ENCODE measurements around the gene SIX5. TPM values are rescaled to one million over a fixed set of nuclear protein-coding genes. Genes with fewer than 3 reads are reported as not detected.
A peak's percentile ranks its signal among the peaks of the same experiment; 100 is the strongest.
"Not testable (repeated sequence)": the region's sequence is repeated elsewhere in the genome, so short reads cannot be mapped to it uniquely, and the experiment has no call there.

SIX5 gene
- total RNA-seq, 1 experiment from 2014 or later, result 23.6 TPM

DNA sequence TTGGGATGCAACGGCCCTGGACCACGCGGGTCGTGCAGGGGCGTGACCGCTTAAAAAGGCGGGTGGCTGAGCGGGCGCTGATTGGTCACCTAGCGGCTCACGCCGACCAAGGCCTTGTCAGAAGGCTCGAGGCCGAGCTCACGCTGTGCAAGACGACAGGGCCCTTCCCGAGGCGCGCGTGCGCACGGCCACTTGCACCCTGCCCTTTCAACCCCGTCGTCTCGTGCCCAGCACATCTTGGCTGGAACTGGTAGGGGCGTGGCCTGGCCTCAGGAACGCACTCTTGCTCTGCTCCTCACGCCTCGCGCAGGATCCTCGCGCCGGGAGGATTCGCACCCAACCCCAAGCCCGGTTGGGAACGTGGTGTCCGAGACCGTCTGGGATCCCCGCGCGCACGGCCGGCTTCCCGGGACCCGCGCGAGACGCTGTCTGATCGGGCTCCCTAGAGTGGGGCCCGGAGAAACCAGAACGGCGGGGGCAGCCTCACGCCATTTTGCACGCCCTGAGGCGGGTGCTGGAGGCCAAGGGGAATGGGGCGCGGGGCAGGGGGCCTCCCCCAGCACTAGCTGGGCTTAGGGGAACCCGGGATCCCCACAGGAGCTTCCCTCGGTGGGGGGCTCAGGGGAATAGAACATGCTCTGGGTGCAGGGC is 35.8 kb downstream of the SIX5 start, which contains the start of gene MEIOSIN:
TSS of gene MEIOSIN (plus strand) at position 280 of the 651 bp plus-strand sequence. CDS start 1,938 bp downstream, outside the sequence.
- POLR2A ChIA-PET (ENCODE audit: low non-redundant PET), result no interaction called here

DNA sequence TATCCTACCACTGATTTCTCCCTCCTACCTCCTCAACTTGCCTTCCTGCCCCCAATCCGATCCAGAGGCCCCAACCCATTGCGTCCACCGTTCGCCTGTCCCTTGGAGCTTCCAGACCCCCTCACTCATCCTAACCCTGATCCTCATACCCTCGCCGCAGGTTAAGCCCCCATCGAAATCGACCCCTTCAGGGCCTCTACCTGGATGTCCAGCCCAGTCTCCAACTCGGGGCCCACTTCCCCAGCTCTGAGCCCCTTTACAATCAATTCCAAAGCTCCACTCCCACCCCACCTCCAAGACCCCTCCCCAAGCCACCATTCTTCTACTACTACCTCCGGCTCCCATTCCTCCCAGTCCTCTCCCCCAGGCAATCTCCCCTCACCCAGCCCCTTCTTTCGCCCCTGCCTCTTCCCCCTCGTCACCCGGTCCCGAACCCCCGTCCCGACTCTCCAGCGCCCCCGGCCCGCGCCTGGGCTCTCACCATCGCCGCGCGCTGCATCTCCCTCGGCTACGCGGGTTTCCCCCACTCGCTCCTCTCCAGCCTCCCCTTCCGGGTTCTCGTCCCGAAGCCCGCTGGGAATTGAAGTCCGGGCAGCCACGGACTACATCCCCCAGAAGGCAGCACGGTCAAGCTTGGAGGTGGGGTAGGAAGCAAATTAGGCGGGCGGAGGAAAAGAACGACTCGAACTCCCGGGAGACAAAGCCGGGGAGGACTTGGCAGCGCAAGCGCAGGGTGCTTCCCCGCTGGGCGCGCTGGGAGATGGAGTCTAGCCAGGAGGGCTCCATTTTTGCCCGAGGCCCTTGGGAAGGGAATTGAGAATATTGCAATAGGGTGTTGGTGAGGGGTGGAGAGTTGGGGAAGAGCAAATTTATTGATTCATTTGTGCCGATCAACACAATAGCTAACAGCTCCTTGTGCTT is 38.4 kb downstream of the SIX5 start, which contains the start of gene FBXO46:
TSS of gene FBXO46 (minus strand) at position 529 of the 921 bp plus-strand sequence. CDS start 17,401 bp downstream, outside the sequence.
- peak; percentile 100 for DNase-seq (ENCODE audit: low spot score)
- Histone ChIP-seq H3K36me3 (ENCODE audit: insufficient read depth, low read length, poor library complexity, severe bottlenecking) (no peaks in the 10 kb centered on the region), H3K27me3 (replicated peaks; ENCODE audit: insufficient read depth, low read depth, low read length, poor library complexity) (no peaks in the 10 kb centered on the region), H3K4me1 (ENCODE audit: insufficient read depth, low read length, poor library complexity, severe bottlenecking) (peaks cover 16% of the 10 kb centered on the region), H3K27ac (ENCODE audit: low read depth, low read length, poor library complexity, severe bottlenecking) (peak within 1 kb of the TSS; percentile 77), H3K9me3 (ENCODE audit: low read depth, low read length, poor library complexity, severe bottlenecking) (no peaks in the 10 kb centered on the region), H3K4me3 (ENCODE audit: low read depth, low read length, poor library complexity, severe bottlenecking) (peak within 1 kb of the TSS; percentile 79)
- TF ChIP-seq, protein P1, sequence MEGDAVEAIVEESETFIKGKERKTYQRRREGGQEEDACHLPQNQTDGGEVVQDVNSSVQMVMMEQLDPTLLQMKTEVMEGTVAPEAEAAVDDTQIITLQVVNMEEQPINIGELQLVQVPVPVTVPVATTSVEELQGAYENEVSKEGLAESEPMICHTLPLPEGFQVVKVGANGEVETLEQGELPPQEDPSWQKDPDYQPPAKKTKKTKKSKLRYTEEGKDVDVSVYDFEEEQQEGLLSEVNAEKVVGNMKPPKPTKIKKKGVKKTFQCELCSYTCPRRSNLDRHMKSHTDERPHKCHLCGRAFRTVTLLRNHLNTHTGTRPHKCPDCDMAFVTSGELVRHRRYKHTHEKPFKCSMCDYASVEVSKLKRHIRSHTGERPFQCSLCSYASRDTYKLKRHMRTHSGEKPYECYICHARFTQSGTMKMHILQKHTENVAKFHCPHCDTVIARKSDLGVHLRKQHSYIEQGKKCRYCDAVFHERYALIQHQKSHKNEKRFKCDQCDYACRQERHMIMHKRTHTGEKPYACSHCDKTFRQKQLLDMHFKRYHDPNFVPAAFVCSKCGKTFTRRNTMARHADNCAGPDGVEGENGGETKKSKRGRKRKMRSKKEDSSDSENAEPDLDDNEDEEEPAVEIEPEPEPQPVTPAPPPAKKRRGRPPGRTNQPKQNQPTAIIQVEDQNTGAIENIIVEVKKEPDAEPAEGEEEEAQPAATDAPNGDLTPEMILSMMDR (conservative IDR thresholded peaks at IDR 0.05; ENCODE audit: low read depth, low read length), result no peak; the same call in 1 of the 2 replicates
- no peak for TF ChIP-seq EZH2 (IDR thresholded peaks at IDR 0.05; ENCODE audit: borderline replicate concordance, low read depth, low read length, poor library complexity, severe bottlenecking)
- no TSS peak for BruUV-seq (replicated peaks)
- intact Hi-C loops (cut with micrococcal nuclease; ENCODE audit: unreplicated experiment), result no loop called here
- POLR2A ChIA-PET (ENCODE audit: low non-redundant PET), result interaction anchor here (0.6 to 1.0 kb wide), 4 partner anchors 13 to 67 kb away, joined by 3 to 8 read pairs (median 6); no protein-coding TSS in a partner anchor
- CTCF ChIA-PET, result interaction anchor here (0.6 to 0.8 kb wide), 3 partner anchors 39 to 266 kb away, joined by 4 to 7 read pairs (median 6); partner anchors contain the start of gene SIX5

More for the DNA sequence above, 35.8 kb downstream of the SIX5 start, which contains the start of gene MEIOSIN:
- Histone ChIP-seq H3K4me1 (ENCODE audit: insufficient read depth, low read length, poor library complexity, severe bottlenecking) (peaks cover 14% of the 10 kb centered on the region), H3K9me3 (ENCODE audit: low read depth, low read length, poor library complexity, severe bottlenecking) (no peaks in the 10 kb centered on the region), H3K27me3 (replicated peaks; ENCODE audit: insufficient read depth, low read depth, low read length, poor library complexity) (no peaks in the 10 kb centered on the region), H3K27ac (ENCODE audit: low read depth, low read length, poor library complexity, severe bottlenecking) (no peak within 1 kb of the TSS), H3K4me3 (ENCODE audit: low read depth, low read length, poor library complexity, severe bottlenecking) (no peak within 1 kb of the TSS), H3K36me3 (ENCODE audit: insufficient read depth, low read length, poor library complexity, severe bottlenecking) (no peaks in the 10 kb centered on the region)
- DNase-seq (ENCODE audit: low spot score), result no peak
- intact Hi-C loops (cut with micrococcal nuclease; ENCODE audit: unreplicated experiment), result no loop called here
- BruUV-seq (replicated peaks), result no TSS peak
- CTCF ChIA-PET, result no interaction called here
- TF ChIP-seq, protein P1 (conservative IDR thresholded peaks at IDR 0.05; ENCODE audit: low read depth, low read length), result no peak
- TF ChIP-seq EZH2 (IDR thresholded peaks at IDR 0.05; ENCODE audit: borderline replicate concordance, low read depth, low read length, poor library complexity, severe bottlenecking), result no peak

DNA sequence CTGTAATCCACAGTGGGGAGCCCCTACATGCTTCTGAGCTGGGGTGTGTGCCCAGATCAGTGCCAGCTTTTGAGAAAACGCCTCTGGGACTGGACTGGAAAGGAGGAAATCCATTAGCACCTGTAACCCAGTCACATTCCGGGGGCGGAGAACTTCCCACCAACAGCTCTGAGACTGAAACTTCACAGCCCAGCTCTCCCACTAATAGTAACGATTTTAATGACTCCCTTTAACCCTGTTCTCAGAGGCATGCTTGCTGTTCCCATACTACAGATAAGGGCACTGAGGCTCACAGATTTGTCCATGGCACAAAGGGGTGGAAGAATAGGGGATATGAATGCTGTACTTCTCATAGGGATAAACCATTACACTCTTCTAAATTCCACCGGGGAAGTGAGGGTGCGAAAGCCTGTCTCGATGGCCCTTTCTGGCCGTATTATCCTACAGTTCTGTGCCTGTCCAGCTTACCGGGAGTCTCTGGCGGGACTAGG is 39.2 kb downstream of the SIX5 start:
- TSS peak; percentile 52 for BruUV-seq (replicated peaks)
- intact Hi-C loops (cut with micrococcal nuclease; ENCODE audit: unreplicated experiment), result no loop called here
- H3K27ac ChIP-seq (ENCODE audit: low read depth, low read length, poor library complexity, severe bottlenecking), result peak overlapping the region; percentile 77

DNA sequence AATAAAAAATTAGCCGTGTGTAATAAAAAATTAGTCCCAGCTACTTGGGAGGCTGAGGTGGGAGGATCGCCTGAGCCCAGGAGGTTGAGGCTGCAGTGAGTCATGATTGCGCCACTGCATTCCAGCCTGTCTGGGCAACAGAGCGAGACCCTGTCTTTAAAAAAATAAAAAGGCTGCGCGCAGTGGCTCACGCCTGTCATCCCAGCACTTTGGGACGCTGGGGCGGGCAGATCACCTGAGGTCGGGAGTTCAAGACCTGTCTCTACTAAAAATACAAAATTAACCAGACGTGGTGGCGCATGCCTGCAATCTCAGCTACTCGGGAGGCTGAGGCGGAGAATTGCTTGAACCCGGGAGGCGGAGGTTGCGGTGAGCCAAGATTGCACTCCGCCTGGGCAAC is 40.4 kb downstream of the SIX5 start:
- intact Hi-C loops (cut with micrococcal nuclease; ENCODE audit: unreplicated experiment); H3K27me3 ChIP-seq (replicated peaks; ENCODE audit: insufficient read depth, low read depth, low read length, poor library complexity); BruUV-seq (replicated peaks); DNase-seq (ENCODE audit: low spot score); H3K9me3 ChIP-seq (ENCODE audit: low read depth, low read length, poor library complexity, severe bottlenecking); H3K36me3 ChIP-seq (ENCODE audit: insufficient read depth, low read length, poor library complexity, severe bottlenecking); H3K4me3 ChIP-seq (ENCODE audit: low read depth, low read length, poor library complexity, severe bottlenecking); H3K27ac ChIP-seq (ENCODE audit: low read depth, low read length, poor library complexity, severe bottlenecking): not testable (repeated sequence)
- H3K4me1 ChIP-seq (ENCODE audit: insufficient read depth, low read length, poor library complexity, severe bottlenecking), result peaks cover 16% of the 10 kb centered on the region
- POLR2A ChIA-PET (ENCODE audit: low non-redundant PET), result interaction anchor here (0.6 kb wide), 1 partner anchor 15 kb away, joined by 6 read pairs; no protein-coding TSS in a partner anchor
- CTCF ChIA-PET, result interaction anchor here (0.6 kb wide), 1 partner anchor 348 kb away, joined by 3 read pairs; no protein-coding TSS in a partner anchor

More for the DNA sequence above, 39.2 kb downstream of the SIX5 start:
- ChIA-PET CTCF (no interaction called here), POLR2A (ENCODE audit: low non-redundant PET) (no interaction called here)
- no peaks in the 10 kb centered on the region for H3K27me3 ChIP-seq (replicated peaks; ENCODE audit: insufficient read depth, low read depth, low read length, poor library complexity)
- no peaks in the 10 kb centered on the region for H3K9me3 ChIP-seq (ENCODE audit: low read depth, low read length, poor library complexity, severe bottlenecking)
- no peak for TF ChIP-seq EZH2 (IDR thresholded peaks at IDR 0.05; ENCODE audit: borderline replicate concordance, low read depth, low read length, poor library complexity, severe bottlenecking)
- TF ChIP-seq, protein P1 (conservative IDR thresholded peaks at IDR 0.05; ENCODE audit: low read depth, low read length), result no peak
- H3K36me3 ChIP-seq (ENCODE audit: insufficient read depth, low read length, poor library complexity, severe bottlenecking), result no peaks in the 10 kb centered on the region
- H3K4me1 ChIP-seq (ENCODE audit: insufficient read depth, low read length, poor library complexity, severe bottlenecking), result peaks cover 16% of the 10 kb centered on the region
- no peak for DNase-seq (ENCODE audit: low spot score)
- peak overlapping the region; percentile 79 for H3K4me3 ChIP-seq (ENCODE audit: low read depth, low read length, poor library complexity, severe bottlenecking)

All from A673 (cell line).